ENCODE data around the gene HSPBAP1.

HSPBAP1 gene

DNA sequence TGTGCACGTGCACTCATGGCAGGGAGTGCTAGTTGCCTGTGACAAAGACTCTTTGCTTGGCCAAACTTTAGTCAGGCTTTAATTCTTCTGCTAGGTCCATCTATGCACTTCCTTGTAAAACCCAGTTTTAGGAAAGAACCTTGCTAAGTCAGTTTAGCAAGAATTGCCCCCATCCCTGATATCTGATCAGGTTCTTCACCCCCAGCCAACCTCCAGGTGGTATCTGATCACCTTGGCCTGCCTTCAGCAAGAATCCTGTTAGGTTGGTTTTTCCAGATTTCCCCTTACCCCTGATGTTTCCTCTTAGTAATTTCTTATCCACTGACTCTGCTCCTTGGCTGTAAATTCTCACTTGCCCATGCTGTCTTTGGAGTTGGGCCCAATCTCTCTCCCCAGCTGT, 8.4 kb downstream of the HSPBAP1 start:
- H3K9ac ChIP-seq (ENCODE audit: low read length) = no peak overlapping the region
- H3K4me3 ChIP-seq (ENCODE audit: low read depth, low read length) = no peak overlapping the region
- no peak overlapping the region for H3K27ac ChIP-seq (ENCODE audit: low read depth, low read length)
- H3K36me3 ChIP-seq (ENCODE audit: control insufficient read depth, insufficient read depth, low read length) = no peaks in the 10 kb centered on the region
- no peaks in the 10 kb centered on the region for H3K4me1 ChIP-seq (ENCODE audit: control insufficient read depth, insufficient read depth, low read length)
- peaks cover 12% of the 10 kb centered on the region for H3K9me3 ChIP-seq (ENCODE audit: control insufficient read depth, insufficient read depth, low read depth, low read length)
- H3K27me3 ChIP-seq (ENCODE audit: control insufficient read depth, insufficient read depth, low read length) = no peaks in the 10 kb centered on the region

DNA sequence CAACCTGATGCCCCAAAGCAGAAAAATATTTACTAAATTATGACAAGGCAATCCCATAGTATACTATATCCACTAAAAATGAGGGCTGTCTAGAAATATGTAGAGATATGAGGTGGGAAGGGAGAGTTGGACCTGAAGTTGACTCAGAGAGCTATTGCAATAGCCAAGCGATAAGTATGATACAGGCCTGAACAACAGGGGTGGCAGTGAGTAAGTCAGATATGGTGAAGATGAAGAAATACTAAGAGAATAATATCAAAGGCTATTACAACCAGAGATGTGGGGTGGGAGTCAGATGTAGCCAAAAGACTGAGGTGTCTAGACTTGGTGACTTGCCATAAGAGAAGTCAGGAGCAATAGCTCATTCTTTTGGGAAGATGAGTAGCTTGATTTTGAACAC, 9.2 kb downstream of the HSPBAP1 start:
- Histone ChIP-seq H3K9ac (ENCODE audit: low read length) (no peak overlapping the region), H3K27ac (ENCODE audit: low read depth, low read length) (no peak overlapping the region), H3K4me3 (ENCODE audit: low read depth, low read length) (no peak overlapping the region), H3K36me3 (ENCODE audit: control insufficient read depth, insufficient read depth, low read length) (no peaks in the 10 kb centered on the region), H3K27me3 (ENCODE audit: control insufficient read depth, insufficient read depth, low read length) (no peaks in the 10 kb centered on the region), H3K4me1 (ENCODE audit: control insufficient read depth, insufficient read depth, low read length) (no peaks in the 10 kb centered on the region), H3K9me3 (ENCODE audit: control insufficient read depth, insufficient read depth, low read depth, low read length) (peaks cover 12% of the 10 kb centered on the region)

GRCh38 chr3:122782804-122783203, 10.8 kb downstream of the HSPBAP1 start:
- Histone ChIP-seq H3K9me3 (ENCODE audit: control insufficient read depth, insufficient read depth, low read depth, low read length) (peaks cover 12% of the 10 kb centered on the region), H3K36me3 (ENCODE audit: control insufficient read depth, insufficient read depth, low read length) (no peaks in the 10 kb centered on the region), H3K27ac (ENCODE audit: low read depth, low read length) (no peak overlapping the region), H3K9ac (ENCODE audit: low read length) (no peak overlapping the region), H3K27me3 (ENCODE audit: control insufficient read depth, insufficient read depth, low read length) (no peaks in the 10 kb centered on the region), H3K4me1 (ENCODE audit: control insufficient read depth, insufficient read depth, low read length) (no peaks in the 10 kb centered on the region), H3K4me3 (ENCODE audit: low read depth, low read length) (no peak overlapping the region)

- H3K27ac ChIP-seq (ENCODE audit: low read depth, low read length) = no peak overlapping the region
- H3K9me3 ChIP-seq (ENCODE audit: control insufficient read depth, insufficient read depth, low read depth, low read length) = peaks cover 10% of the 10 kb centered on the region
These were observed 16.1 kb downstream of the HSPBAP1 start for GRCh38 chr3:122777563-122777962.

DNA sequence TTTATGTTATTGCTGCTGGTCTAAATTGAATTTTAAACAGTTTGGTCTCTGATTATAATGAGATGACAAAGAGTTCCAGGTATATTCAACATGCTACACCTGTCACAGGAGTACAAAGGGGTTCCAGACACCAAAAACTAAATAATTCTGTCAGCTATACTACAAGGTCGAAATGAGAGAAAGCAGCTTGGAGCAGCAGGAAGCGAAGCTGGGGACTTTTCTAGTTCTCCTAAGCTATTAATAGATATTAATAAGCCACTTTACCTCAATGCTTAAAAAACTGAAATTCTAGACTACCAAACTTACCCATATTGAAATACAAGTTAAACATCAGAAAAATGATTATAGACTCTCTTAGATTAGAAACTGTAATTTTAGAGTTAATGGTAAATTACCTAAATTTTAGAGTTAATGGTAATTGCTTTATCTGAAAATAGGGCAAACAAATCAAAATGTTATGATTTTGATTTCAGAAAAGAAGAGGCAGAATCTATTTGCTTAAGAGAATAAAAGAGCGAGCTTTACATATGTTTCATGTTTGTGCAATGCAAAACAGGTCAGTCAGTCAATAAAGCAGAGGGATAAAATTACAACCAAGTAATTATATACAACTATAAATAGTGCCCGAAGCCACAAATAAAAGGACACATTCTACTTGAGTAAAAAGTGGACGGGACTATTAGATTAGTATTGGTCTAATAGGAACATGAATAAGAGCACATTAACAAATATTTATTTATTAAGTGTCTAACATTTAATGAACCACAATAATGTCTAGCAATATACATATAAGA, 16.8 kb downstream of the HSPBAP1 start:
- H3K4me3 ChIP-seq (ENCODE audit: low read depth, low read length) = no peak overlapping the region
- no peaks in the 10 kb centered on the region for H3K36me3 ChIP-seq (ENCODE audit: control insufficient read depth, insufficient read depth, low read length)
- no peak overlapping the region for H3K27ac ChIP-seq (ENCODE audit: low read depth, low read length)
- peaks cover 6% of the 10 kb centered on the region for H3K9me3 ChIP-seq (ENCODE audit: control insufficient read depth, insufficient read depth, low read depth, low read length)
- H3K9ac ChIP-seq (ENCODE audit: low read length) = no peak overlapping the region
- H3K4me1 ChIP-seq (ENCODE audit: control insufficient read depth, insufficient read depth, low read length) = no peaks in the 10 kb centered on the region
- no peaks in the 10 kb centered on the region for H3K27me3 ChIP-seq (ENCODE audit: control insufficient read depth, insufficient read depth, low read length)

More at GRCh38 chr3:122777563-122777962, 16.1 kb downstream of the HSPBAP1 start:
- H3K27me3 ChIP-seq (ENCODE audit: control insufficient read depth, insufficient read depth, low read length) = no peaks in the 10 kb centered on the region
- no peaks in the 10 kb centered on the region for H3K4me1 ChIP-seq (ENCODE audit: control insufficient read depth, insufficient read depth, low read length)
- no peak overlapping the region for H3K4me3 ChIP-seq (ENCODE audit: low read depth, low read length)
- H3K36me3 ChIP-seq (ENCODE audit: control insufficient read depth, insufficient read depth, low read length) = no peaks in the 10 kb centered on the region
- no peak overlapping the region for H3K9ac ChIP-seq (ENCODE audit: low read length)

GRCh38 chr3:122774564-122774963, 19.1 kb downstream of the HSPBAP1 start:
- Histone ChIP-seq H3K4me1 (ENCODE audit: control insufficient read depth, insufficient read depth, low read length) (no peaks in the 10 kb centered on the region), H3K27ac (ENCODE audit: low read depth, low read length) (no peak overlapping the region), H3K9me3 (ENCODE audit: control insufficient read depth, insufficient read depth, low read depth, low read length) (no peaks in the 10 kb centered on the region), H3K36me3 (ENCODE audit: control insufficient read depth, insufficient read depth, low read length) (no peaks in the 10 kb centered on the region), H3K27me3 (ENCODE audit: control insufficient read depth, insufficient read depth, low read length) (no peaks in the 10 kb centered on the region), H3K9ac (ENCODE audit: low read length) (no peak overlapping the region), H3K4me3 (ENCODE audit: low read depth, low read length) (no peak overlapping the region)

GRCh38 chr3:122773944-122774509, 19.6 kb downstream of the HSPBAP1 start:
- H3K4me3 ChIP-seq (ENCODE audit: low read depth, low read length) = no peak overlapping the region
- H3K27ac ChIP-seq (ENCODE audit: low read depth, low read length) = no peak overlapping the region
- H3K36me3 ChIP-seq (ENCODE audit: control insufficient read depth, insufficient read depth, low read length) = no peaks in the 10 kb centered on the region
- no peaks in the 10 kb centered on the region for H3K4me1 ChIP-seq (ENCODE audit: control insufficient read depth, insufficient read depth, low read length)
- no peaks in the 10 kb centered on the region for H3K9me3 ChIP-seq (ENCODE audit: control insufficient read depth, insufficient read depth, low read depth, low read length)
- H3K9ac ChIP-seq (ENCODE audit: low read length) = no peak overlapping the region
- no peaks in the 10 kb centered on the region for H3K27me3 ChIP-seq (ENCODE audit: control insufficient read depth, insufficient read depth, low read length)

GRCh38 chr3:122772827-122773226, 20.8 kb downstream of the HSPBAP1 start:
- no peaks in the 10 kb centered on the region for H3K4me1 ChIP-seq (ENCODE audit: control insufficient read depth, insufficient read depth, low read length)
- no peaks in the 10 kb centered on the region for H3K27me3 ChIP-seq (ENCODE audit: control insufficient read depth, insufficient read depth, low read length)
- H3K9ac ChIP-seq (ENCODE audit: low read length) = no peak overlapping the region
- no peaks in the 10 kb centered on the region for H3K9me3 ChIP-seq (ENCODE audit: control insufficient read depth, insufficient read depth, low read depth, low read length)
- no peaks in the 10 kb centered on the region for H3K36me3 ChIP-seq (ENCODE audit: control insufficient read depth, insufficient read depth, low read length)
- no peak overlapping the region for H3K27ac ChIP-seq (ENCODE audit: low read depth, low read length)
- H3K4me3 ChIP-seq (ENCODE audit: low read depth, low read length) = no peak overlapping the region

- Histone ChIP-seq H3K27me3 (ENCODE audit: control insufficient read depth, insufficient read depth, low read length) (no peaks in the 10 kb centered on the region), H3K4me3 (ENCODE audit: low read depth, low read length) (no peak overlapping the region), H3K9me3 (ENCODE audit: control insufficient read depth, insufficient read depth, low read depth, low read length) (no peaks in the 10 kb centered on the region), H3K36me3 (ENCODE audit: control insufficient read depth, insufficient read depth, low read length) (no peaks in the 10 kb centered on the region), H3K9ac (ENCODE audit: low read length) (no peak overlapping the region), H3K27ac (ENCODE audit: low read depth, low read length) (no peak overlapping the region), H3K4me1 (ENCODE audit: control insufficient read depth, insufficient read depth, low read length) (no peaks in the 10 kb centered on the region)
These were observed 23.0 kb downstream of the HSPBAP1 start for GRCh38 chr3:122770521-122771202.

- Histone ChIP-seq H3K4me3 (ENCODE audit: low read depth, low read length) (no peak overlapping the region), H3K27ac (ENCODE audit: low read depth, low read length) (no peak overlapping the region), H3K4me1 (ENCODE audit: control insufficient read depth, insufficient read depth, low read length) (no peaks in the 10 kb centered on the region), H3K9ac (ENCODE audit: low read length) (no peak overlapping the region), H3K27me3 (ENCODE audit: control insufficient read depth, insufficient read depth, low read length) (no peaks in the 10 kb centered on the region), H3K9me3 (ENCODE audit: control insufficient read depth, insufficient read depth, low read depth, low read length) (no peaks in the 10 kb centered on the region), H3K36me3 (ENCODE audit: control insufficient read depth, insufficient read depth, low read length) (no peaks in the 10 kb centered on the region)
These were observed 25.9 kb downstream of the HSPBAP1 start for GRCh38 chr3:122767540-122768372.

Measured in HUES6 (cell line).